Activated T-helper 1 cell treated with anti-CD3 and anti-CD28 coated beads, Interleukin-2, amount 50 U/mL, for 16 hours (primary cell): ENCODE results near the gene TAS2R10.
"Not testable (repeated sequence)": the region's sequence is repeated elsewhere in the genome, so short reads cannot be mapped to it uniquely, and the experiment has no call there.

Experiments used
- DNase-seq, 2 donors: peaks; one replicate each; pipeline ENCODE4 v3.0.0-alpha.2; 2020; ENCODE audit warnings: low read depth in 1 of 2, low spot score in 1 of 2

The TAS2R10 gene, protein sequence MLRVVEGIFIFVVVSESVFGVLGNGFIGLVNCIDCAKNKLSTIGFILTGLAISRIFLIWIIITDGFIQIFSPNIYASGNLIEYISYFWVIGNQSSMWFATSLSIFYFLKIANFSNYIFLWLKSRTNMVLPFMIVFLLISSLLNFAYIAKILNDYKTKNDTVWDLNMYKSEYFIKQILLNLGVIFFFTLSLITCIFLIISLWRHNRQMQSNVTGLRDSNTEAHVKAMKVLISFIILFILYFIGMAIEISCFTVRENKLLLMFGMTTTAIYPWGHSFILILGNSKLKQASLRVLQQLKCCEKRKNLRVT

DNA sequence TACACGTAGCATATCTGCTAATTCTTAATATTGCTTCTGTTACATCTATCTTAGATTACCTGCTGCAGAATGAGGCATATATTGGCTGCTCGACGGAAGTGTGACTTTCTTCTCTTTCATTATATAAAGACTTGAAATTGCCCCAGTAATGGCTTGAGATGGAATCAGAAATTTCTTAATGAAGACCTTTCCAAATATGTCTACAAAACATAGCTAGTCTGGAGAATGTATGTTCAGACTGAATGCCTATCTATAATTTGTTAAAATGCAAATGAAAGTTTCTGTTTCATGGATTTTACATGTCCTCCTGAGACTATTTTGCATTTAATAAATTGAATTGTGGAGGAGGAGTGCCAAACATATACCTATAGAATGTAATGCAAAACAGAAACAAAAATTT lies at the start of gene TAS2R10:
Gene TAS2R10 (minus strand): TSS at position 101 of the 400 bp plus-strand sequence. CDS start 89 bp downstream, at position 12.
- DNase-seq, result no peak

GRCh38 chr12:10873378-10873777 lies 47.2 kb upstream of the TAS2R10 start:
- no peak for DNase-seq

DNA sequence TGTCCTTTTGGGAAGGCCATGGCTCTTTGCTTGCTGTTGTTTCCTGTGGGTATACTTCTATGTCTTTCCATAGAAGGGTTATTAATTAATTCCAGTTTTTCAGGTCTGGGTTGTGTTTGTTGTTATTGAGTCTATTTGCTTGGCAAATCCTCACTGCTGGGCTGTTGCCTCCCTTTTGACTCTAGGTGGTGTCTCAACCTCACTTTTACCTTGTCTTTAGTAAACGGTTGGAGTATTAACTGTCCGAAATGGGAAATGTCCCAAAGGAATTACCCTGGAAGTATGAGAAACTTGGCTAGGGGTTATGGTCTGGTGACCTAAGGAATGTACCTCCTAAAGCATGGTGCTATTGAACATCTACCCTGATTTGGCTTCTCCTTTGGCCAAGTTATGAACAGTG lies 41.2 kb upstream of the TAS2R10 start:
- DNase-seq, result no peak

- DNase-seq, result no peak
Measured at GRCh38 chr12:10863512-10864218, 37.5 kb upstream of the TAS2R10 start.

DNA sequence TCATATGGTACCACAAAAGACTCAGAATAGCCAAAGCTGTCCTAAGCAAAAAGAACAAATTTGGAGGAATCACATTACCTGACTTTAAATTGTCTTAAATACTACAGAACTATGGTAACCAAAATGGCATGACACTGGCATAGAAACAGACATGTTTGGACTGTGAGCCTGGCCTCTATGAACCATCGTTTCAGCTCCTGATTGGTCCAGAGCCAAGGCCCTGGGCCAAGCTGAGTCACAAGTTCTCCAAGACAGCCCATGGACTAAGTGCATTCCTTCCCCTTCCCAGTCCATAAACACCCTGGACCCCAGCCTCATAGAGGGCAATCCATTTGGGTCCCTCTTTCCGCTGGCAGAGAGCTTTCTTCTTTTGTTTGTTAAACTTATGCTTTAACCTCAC lies 35.2 kb upstream of the TAS2R10 start:
- no peak for DNase-seq

DNA sequence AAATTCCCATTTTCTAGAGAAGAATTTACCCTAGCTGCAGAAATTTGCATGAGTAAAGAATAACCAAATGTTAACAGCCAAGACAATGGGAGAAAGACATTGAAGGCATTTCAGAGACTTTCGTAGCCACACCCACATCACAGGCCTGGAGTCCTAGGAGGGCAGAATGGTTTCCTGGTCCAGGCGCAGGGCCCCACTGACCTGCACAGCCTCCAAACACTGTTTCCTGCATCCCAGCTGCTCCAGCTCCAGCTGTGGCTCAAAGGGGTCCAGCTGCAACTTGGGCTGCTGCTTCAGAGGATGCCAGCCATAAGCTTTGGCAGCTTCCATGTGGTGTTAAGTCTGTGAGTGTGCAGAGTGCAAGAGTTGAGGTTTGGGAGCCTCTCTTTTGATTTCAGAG lies 29.6 kb upstream of the TAS2R10 start:
- no peak for DNase-seq

- DNase-seq, result no peak
Measured at GRCh38 chr12:10853776-10854175, 27.6 kb upstream of the TAS2R10 start.

DNA sequence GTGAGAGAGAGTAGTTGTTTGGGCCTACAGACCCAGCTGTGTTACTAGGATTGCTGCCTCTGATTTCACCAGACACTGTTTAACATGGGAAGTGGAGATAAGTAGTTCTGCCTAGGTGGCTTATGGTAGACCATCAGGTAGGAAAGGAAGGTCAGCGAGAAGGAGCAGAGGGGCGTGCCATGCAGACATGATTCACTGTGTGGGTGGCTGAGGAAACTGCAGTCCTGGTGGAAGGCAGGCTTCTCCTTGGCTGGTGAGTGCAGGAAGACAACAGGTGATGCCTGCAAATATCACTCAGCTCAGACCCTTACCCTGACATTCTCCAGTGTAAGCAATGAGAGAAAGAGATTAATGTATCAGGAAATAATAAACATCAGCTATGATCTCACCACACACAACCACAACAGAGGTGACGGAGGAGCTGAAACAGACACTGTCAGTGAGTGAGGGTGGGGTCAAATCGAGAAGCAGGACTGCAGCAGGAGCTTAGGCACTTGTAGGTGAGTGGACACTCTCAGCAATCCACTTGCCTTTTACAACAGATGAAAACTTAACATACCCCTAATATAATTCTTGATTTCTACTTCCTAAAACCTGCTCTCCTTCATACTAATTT lies 25.2 kb upstream of the TAS2R10 start:
- no peak for DNase-seq

GRCh38 chr12:10849425-10849878 lies 23.3 kb upstream of the TAS2R10 start, which contains the start of gene PRR4:
Gene PRR4, minus strand, starts transcription at chr12:10849475. Its CDS starts 38 bp downstream, at chr12:10849437.
- no peak for DNase-seq

- no peak for DNase-seq
Measured at GRCh38 chr12:10847744-10848143, 21.6 kb upstream of the TAS2R10 start.

- DNase-seq, result no peak
Measured at GRCh38 chr12:10842862-10843261, 16.7 kb upstream of the TAS2R10 start.

- DNase-seq, result no peak
Measured at GRCh38 chr12:10838461-10838860, 12.3 kb upstream of the TAS2R10 start.

DNA sequence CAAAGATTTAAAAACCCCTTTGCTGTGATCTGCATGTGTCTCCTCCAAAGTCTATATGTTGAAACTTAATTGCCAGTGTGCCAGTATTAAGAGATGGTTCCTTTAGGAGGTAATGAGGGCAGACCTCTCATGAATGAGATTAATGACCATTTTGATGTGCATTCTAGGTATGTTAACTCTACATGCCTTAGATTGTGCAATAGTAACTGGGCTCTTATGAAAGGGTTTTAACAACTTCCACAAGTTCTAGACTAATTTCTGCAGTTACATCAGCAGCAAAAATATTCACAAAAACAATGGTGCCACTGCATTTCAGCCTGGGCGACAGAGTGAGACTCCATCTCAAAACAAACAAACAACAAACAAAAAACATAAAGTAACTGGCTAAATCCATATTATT lies 3.8 kb upstream of the TAS2R10 start:
- DNase-seq, result no peak

DNA sequence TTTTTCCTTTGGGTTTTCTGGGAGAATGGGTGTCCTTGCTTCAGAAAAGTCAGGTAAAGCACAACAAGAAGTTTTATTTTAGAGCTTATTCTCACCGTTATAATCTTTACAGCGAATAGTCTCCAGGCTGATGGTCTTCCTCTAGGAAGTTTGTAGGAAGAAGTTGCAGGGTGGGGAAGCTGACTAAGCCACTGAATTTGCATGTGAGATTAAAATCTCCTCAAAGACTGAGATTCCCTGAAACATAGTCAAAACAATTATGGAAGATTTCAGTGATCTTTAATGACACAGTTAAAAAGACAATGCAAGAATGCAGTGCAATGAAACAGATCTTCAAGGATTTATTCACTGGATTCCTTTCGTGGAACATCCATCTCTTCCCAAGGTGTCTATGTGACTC lies 1.2 kb downstream of the TAS2R10 start:
- DNase-seq, result no peak

DNA sequence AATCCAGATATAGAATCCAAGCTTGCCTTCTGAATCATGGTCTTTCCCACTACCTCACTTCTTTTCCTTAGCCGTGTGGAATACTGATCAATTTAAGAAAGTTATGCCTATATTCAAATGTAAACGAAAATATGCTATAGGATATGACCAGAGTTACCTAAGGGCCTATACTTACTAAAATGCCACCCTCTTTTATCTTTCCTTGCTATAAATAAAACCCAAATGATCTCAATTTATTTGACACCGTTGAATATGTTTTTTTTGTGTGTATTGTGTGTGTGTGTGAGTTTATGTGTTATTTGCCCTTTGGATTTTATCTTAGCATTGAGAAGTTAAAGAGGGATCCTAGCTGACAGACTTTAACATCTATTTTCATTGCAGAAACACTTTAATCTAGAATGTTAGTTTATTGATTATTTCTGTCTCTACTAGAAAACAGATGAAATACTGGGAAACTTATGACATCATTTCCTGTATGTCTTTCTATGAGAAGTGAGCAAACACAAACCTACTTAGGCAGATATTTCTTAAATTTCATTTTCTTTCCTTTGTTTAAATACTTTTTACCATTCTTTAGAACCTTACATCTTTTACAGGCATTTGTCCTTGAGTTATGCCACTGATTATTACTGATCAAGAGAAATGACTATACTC lies 14.1 kb downstream of the TAS2R10 start:
- DNase-seq, result no peak

DNA sequence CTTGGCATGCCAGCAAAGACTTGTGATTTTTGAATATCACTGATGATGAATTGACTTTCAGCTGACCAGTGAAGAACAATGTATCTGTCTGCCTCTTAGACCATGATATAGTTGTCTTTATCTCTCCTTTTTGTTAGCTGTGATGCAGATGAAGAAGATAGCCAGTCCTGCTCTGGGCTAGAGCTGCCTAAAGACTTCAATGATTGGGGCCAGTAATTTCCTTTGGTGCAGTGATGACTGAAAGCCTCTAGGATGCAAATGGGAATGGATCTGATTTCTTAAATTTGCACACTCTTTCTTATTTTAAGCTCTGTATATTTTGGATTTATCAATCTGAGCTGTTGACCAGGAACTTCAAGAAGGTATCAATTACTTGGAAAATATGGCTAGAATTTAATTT lies 16.1 kb downstream of the TAS2R10 start, which contains the start of gene TAS2R9:
Gene TAS2R9 (minus strand): TSS at position 101 of the 400 bp plus-strand sequence. CDS start 93 bp downstream, at position 8.
- no peak for DNase-seq

DNA sequence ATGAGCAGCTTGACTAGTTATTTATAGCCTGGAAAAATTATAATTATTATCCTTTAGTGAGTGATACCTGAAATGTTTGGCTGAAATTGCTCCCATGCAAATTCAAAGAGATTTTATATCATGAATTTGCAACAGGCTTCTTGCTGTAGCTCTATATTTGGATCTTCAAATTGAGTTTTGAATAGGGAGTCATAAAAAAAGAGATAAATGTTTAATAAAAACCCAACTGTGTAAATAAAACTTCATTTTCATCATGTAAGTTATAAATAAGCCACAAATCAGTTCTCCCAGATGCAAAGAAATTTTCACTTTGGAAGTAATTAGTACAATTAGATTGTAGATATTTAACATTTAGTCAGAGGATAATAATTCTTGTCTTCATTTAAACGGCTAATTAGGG lies 19.0 kb downstream of the TAS2R10 start, which contains the start of gene TAS2R8:
Gene TAS2R8 (minus strand): TSS at position 101 of the 400 bp plus-strand sequence. CDS start 306 bp downstream, outside the sequence.
- no peak for DNase-seq

- no peak for DNase-seq
Measured at GRCh38 chr12:10802587-10802986, 23.6 kb downstream of the TAS2R10 start, which contains the start of gene TAS2R7. Gene TAS2R7, minus strand, starts transcription at chr12:10802627. Its CDS starts 57 bp downstream, at chr12:10802570.

- DNase-seq, result no peak
Measured at GRCh38 chr12:10801741-10802140, 24.4 kb downstream of the TAS2R10 start.

- no peak for DNase-seq
Measured at GRCh38 chr12:10794222-10794621, 31.9 kb downstream of the TAS2R10 start.

DNA sequence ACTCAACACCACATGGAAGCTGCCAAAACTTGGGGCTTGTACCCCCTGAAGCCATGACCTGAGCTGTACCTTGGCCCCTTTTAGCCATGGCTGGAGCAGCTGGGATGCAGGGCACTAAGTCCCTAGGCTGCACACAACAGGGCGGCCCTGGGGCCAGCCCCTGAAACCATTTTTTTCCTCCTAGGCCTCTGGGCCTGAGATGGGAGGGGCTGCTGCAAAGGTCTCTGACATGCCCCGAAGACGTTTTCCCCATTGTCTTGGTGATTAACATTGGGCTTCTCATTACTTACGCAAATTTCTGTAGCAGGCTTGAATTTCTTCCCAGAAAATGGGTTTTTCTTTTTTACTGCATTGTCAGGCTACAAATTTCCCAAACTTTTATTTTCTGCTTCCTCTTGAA lies 34.4 kb downstream of the TAS2R10 start:
- DNase-seq, result not testable (repeated sequence)
